ENCODE results near the gene MND1. TPM values are rescaled to one million over a fixed set of nuclear protein-coding genes. Genes with fewer than 3 reads are reported as not detected.

Gene MND1
- total RNA-seq, 1 experiment from 2014 or later, result 33.6 TPM

DNA sequence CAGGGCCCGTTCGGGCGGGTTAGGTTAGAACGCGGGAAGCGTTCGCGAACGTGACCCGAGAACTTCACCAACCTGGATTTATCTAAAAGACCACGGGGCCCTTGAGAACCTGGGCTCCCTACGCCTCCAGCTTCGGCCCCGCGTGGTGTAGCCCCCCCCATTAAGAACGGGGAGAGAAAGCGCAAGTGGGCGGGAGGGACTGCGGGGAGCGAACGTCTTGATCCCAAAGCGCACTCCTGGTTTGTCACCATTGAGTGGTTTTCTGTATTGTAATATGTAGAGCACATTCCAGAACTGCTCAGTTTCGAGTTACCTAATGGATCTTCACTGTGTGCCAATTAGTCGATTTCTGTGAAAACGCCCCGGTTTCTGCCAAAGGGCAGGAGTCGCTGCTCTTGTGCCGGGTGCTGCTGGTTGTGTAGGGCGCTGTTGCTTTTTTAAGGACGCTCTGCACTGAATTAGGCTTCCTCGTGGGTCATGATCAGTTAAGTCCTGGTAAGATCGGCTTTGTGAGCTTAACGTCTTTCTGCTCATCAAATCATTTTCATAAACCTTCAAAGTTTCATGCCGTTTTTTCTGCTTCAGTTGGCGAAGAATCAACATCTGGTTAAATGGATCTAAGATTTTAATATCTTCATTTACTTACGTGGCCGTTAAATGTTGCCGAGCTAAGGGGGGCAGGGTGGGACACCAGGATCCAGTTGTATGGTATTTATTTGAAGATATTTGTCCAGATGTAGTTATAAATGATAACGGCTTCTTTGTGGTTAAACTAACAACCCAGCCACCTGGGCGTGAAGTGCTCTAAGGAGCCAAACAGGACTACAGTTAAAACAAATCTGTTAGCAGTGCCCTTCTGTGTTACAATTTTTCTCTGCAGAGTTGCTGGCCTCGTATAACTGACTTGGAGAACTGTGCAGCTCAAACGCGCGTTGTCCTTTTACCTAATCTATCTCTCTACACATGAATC lies 809 bp downstream of the MND1 start:
- no peak for DNase-seq (ENCODE audit: extremely low read depth, low read depth)

- DNase-seq (ENCODE audit: extremely low read depth, low read depth), result no peak
These were observed 1.5 kb downstream of the MND1 start for GRCh38 chr4:153346031-153346430.

- DNase-seq (ENCODE audit: extremely low read depth, low read depth), result no peak
These were observed 2.1 kb downstream of the MND1 start for GRCh38 chr4:153346563-153346962.

GRCh38 chr4:153347117-153347516 lies 2.6 kb downstream of the MND1 start:
- DNase-seq (ENCODE audit: extremely low read depth, low read depth), result no peak

DNA sequence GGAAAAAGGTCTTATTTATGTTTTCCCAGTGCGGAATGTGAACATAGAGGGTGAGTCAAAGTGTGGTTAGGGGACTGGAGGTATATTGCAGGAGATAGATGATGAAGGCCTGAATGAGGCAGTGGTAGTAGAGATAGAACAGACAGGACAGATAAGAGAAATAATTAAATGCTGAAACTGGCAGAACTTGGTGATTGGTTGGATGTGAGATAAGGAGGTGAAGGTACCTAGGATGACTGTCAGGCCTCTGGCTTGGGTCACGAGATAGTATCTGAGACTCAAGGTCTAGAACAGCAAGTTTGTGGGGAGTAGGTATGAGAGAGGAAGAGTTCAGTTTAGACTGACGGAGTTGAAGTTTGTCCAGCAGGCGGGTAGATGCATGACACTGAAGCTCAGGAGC lies 3.5 kb downstream of the MND1 start:
- no peak for DNase-seq (ENCODE audit: extremely low read depth, low read depth)

DNA sequence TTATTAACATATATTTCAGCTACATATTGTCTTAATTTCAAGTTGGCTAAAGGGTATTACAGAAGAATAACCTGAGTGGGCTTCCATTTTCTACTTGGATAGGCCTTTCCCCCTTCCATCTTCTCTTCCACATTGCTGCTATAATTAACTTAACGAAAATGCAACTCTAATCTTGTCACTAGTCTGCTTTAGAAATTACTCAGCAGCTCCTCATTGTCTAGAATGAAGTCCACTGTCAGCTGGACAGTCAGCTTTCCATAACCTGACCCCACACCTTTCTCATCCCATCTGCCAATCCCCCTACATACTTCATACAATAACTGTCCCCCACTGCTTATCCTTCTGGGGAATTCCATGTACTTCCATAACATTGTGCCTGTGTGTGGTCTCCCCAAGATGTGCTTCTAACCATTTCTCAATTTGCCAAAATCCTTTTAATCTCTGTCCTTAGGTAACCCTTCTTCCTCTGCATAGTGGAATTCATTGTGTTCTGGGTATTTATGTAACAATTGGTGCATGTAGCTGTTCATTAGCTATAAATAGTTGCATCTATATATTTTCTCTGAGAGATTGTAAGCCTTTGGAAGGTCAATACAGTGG lies 4.8 kb downstream of the MND1 start:
- DNase-seq (ENCODE audit: extremely low read depth, low read depth), result no peak

GRCh38 chr4:153362184-153362583 lies 17.7 kb downstream of the MND1 start:
- no peak for DNase-seq (ENCODE audit: extremely low read depth, low read depth)

DNA sequence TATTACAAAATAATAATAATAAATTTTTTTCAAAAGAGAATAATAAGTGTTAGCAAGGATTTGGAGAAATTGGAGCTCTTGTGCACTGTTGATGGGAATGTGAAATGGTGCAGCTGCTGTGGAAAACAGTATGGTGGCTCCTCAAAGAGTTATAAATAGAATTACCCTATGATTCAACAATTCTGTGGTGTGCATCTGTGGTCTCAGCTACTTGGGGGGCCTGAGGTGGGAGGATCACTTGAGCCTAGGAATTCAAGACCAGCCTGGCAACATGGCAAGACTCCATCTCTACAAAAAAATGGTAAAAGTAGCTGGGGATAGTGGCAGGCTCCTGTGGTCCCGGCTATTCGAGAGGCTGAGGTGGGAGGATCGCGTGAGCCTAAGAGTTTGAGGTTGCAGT lies 19.6 kb downstream of the MND1 start:
- no peak for DNase-seq (ENCODE audit: extremely low read depth, low read depth)

- no peak for DNase-seq (ENCODE audit: extremely low read depth, low read depth)
These were observed 20.5 kb downstream of the MND1 start for GRCh38 chr4:153365003-153365402.

DNA sequence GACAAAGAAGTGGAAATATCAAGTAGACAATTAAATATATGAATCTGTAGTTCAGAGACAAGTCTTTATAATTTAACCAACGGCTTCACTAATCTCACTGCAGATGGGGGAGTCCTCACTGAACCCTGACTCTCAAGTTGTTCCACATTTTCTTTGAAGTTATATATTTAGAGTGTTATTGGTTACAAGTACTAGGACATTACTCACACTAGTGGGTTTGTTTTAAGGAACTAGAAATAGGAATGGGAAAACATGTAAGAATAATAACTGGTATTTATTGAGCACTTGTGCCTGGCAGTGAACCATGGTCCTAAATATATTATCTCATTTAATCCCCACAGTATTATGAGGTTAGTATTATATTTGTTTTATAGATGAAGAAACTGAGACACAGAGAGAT lies 22.0 kb downstream of the MND1 start:
- no peak for DNase-seq (ENCODE audit: extremely low read depth, low read depth)

DNA sequence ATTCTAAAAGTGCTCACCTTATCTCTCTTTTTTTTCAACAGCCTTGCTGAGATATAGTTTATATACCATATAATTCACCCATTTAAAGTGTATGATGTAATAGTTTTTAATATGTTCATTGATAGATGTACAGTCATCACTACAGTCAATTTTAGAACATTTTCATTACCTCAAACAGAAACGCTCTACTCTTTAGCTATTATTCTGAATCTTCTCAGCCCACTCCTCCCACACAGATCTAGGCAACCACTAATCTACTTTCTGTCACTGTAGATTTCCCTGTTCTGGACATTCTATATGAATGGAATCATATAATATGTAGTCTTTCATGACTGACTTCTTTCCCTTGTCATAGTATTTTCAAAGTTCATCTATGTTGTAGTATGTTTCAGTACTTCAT lies 22.6 kb downstream of the MND1 start:
- DNase-seq (ENCODE audit: extremely low read depth, low read depth), result no peak

GRCh38 chr4:153369021-153369420 lies 24.5 kb downstream of the MND1 start:
- DNase-seq (ENCODE audit: extremely low read depth, low read depth), result no peak

GRCh38 chr4:153371701-153372234 lies 27.3 kb downstream of the MND1 start:
- DNase-seq (ENCODE audit: extremely low read depth, low read depth), result no peak

DNA sequence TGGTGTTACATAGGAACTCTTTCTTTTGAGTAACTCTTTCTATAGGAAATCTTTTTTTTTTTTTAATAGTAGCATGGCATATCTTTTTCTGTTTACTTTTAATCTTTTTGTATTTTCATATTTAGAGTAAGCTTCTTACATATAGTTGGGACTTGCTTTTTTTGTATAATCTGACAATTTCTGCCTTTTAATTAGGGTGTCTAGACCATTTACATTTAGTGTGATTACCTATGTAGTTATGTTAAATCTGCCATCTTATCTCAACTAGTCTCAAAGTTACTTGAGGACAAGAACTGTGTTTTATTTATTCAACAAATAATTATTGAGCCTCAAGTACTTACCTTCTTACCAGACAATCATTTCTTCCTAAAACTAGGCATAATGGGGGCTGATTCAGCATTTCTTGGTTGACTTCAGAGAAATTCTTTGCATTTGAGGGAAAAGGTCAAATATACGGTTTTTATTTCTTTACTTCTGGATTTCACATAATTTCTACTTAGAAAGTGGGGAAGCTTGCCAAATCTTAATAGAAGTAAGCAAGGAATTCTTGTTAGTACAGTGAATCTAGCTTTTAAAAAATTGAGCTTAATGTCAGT lies 28.6 kb downstream of the MND1 start:
- DNase-seq (ENCODE audit: extremely low read depth, low read depth), result no peak

DNA sequence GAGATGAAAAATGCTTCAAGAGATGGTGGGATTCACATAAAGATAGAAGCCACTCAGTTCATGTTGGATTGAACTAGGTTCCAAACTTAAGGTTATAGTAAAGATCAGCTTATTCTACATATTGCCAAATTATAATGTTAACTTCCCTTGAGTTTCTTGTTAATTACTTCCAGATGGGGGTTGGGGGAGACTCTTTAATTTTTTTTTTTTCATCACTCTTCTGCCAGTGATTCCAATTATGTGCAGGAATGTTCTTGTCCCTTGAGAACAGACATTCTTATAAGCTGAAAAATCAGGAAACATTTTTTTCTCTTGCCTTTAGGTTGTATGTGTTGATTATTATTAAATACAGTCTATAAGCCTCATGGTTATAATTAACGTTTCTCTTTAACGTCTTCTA lies 30.0 kb downstream of the MND1 start:
- DNase-seq (ENCODE audit: extremely low read depth, low read depth), result no peak

GRCh38 chr4:153375303-153375702 lies 30.8 kb downstream of the MND1 start:
- no peak for DNase-seq (ENCODE audit: extremely low read depth, low read depth)

DNA sequence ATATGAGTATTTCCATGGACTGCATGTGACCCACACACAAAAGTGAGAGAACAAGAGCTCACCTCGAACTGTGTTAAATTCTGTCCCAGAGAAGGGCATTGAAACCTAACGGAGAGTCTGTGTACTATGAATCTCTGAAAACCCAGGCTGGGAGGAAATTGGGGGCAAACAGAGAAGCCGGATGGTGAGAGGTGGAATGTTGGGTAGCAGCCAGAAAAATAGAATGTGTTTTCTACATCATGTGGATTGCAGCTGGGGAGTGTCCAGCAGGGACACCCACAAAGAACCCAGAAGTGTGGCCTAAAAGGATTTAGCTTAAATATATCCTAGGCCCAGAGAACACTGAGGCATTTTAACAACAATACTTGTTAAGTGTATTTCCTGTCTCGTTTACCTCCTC lies 38.6 kb downstream of the MND1 start:
- DNase-seq (ENCODE audit: extremely low read depth, low read depth), result no peak

DNA sequence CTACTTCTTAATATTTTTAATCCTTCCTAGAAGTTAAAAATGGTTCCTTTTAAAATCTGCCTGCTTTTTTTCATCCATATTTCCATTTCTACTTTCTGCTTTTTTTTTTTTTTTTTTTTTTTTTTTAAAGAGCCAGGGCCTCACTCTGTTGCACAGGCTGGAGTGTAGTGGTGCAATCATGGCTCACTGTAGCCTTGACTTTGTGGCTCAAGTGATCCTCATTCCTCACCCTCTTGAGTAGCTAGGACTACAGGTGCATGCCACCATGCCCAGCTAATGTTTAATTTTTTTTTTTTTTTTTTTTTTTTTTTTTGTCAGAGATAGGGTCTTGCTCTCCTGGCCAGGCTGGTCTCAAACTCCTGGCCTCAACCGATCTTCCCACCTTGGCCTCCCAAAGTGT lies 39.7 kb downstream of the MND1 start:
- DNase-seq (ENCODE audit: extremely low read depth, low read depth), result no peak

GRCh38 chr4:153385784-153386183 lies 41.3 kb downstream of the MND1 start:
- no peak for DNase-seq (ENCODE audit: extremely low read depth, low read depth)

GRCh38 chr4:153387981-153388380 lies 43.5 kb downstream of the MND1 start:
- DNase-seq (ENCODE audit: extremely low read depth, low read depth), result no peak

- no peak for DNase-seq (ENCODE audit: extremely low read depth, low read depth)
These were observed 48.9 kb downstream of the MND1 start for GRCh38 chr4:153393397-153393796.

DNA sequence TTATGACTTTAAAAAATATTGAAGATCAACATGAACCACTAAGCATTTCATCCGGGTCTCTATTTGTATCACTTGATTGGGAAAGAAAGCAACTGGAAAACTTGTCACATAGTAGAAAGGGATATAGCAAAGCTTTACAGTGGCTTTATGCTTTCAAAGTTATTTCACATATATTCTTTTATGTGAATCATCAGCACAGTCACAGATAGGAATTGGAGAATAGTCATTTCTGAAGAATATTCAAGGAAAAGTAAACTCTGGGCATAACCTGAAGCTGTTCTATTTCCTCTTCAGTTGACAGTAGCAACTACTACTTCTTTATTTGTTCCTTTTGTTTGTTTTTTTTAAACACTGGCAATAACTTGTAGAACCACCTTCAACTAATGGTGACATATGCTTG lies 50.5 kb downstream of the MND1 start:
- DNase-seq (ENCODE audit: extremely low read depth, low read depth), result no peak
